ENCODE results near the gene ARPC5L.
"Not testable (repeated sequence)": the region's sequence is repeated elsewhere in the genome, so short reads cannot be mapped to it uniquely, and the experiment has no call there.

GRCh38 chr9:124838132-124838531, 23.8 kb upstream of the ARPC5L start:
- TF ChIP-seq CTCF (IDR thresholded peaks at IDR 0.05 in 2 of 3, conservative IDR thresholded peaks at IDR 0.05 in 1 of 3; ENCODE audit: insufficient read depth in 2 of 3, low read depth in 1 of 3, low read length in 3 of 3); SMARCA4 (IDR thresholded peaks at IDR 0.05); PPARD (CRISPR knock-in tag; IDR thresholded peaks at IDR 0.05): not testable (repeated sequence)
